ENCODE measurements around the gene PLCE1. TPM values are rescaled to one million over a fixed set of nuclear protein-coding genes. Genes with fewer than 3 reads are reported as not detected.
"Not testable (repeated sequence)": the region's sequence is repeated elsewhere in the genome, so short reads cannot be mapped to it uniquely, and the experiment has no call there.

The PLCE1 gene
- total RNA-seq, 2 experiments from 2014 or later, result 0.02 TPM; not detected in 1

- ChIA-PET POLR2A (no interaction called here), CTCF (no interaction called here)
- no peaks in the 10 kb centered on the region for H3K4me1 Mint-ChIP-seq (ENCODE audit: low read depth)
- H3K9me3 Mint-ChIP-seq, result peaks cover 3% of the 10 kb centered on the region
- H3K27ac Mint-ChIP-seq, result no peak overlapping the region
- no peak overlapping the region for H3K4me3 Mint-ChIP-seq
- DNase-seq, result no peak
- no peaks in the 10 kb centered on the region for H3K27me3 Mint-ChIP-seq
- H3K36me3 Mint-ChIP-seq, result no peaks in the 10 kb centered on the region
- intact Hi-C loops (cut with micrococcal nuclease), result no loop called here
Measured at GRCh38 chr10:93968540-93968945, 25.2 kb upstream of the PLCE1 start.

- H3K36me3 Mint-ChIP-seq; H3K9me3 Mint-ChIP-seq; POLR2A ChIA-PET; H3K4me1 Mint-ChIP-seq (ENCODE audit: low read depth); H3K4me3 Mint-ChIP-seq; H3K27me3 Mint-ChIP-seq; CTCF ChIA-PET; H3K27ac Mint-ChIP-seq; DNase-seq; intact Hi-C loops (cut with micrococcal nuclease): not testable (repeated sequence)
Measured at GRCh38 chr10:93970433-93971010, 23.2 kb upstream of the PLCE1 start.

GRCh38 chr10:93973748-93974445 lies 19.8 kb upstream of the PLCE1 start:
- Mint-ChIP-seq H3K4me1 (ENCODE audit: low read depth) (no peaks in the 10 kb centered on the region), H3K4me3 (no peak overlapping the region), H3K27me3 (peaks cover 2% of the 10 kb centered on the region), H3K9me3 (peaks cover 3% of the 10 kb centered on the region), H3K36me3 (no peaks in the 10 kb centered on the region), H3K27ac (no peak overlapping the region)
- intact Hi-C loops (cut with micrococcal nuclease), result no loop called here
- POLR2A ChIA-PET, result no interaction called here
- CTCF ChIA-PET, result interaction anchor here (0.9 kb wide), 1 partner anchor 275 kb away, joined by 4 read pairs; no protein-coding TSS in a partner anchor
- no peak for DNase-seq

GRCh38 chr10:93977442-93977841 lies 16.3 kb upstream of the PLCE1 start:
- H3K27ac Mint-ChIP-seq, result no peak overlapping the region
- H3K4me1 Mint-ChIP-seq (ENCODE audit: low read depth), result no peaks in the 10 kb centered on the region
- no peaks in the 10 kb centered on the region for H3K36me3 Mint-ChIP-seq
- no peak overlapping the region for H3K4me3 Mint-ChIP-seq
- no peaks in the 10 kb centered on the region for H3K9me3 Mint-ChIP-seq
- intact Hi-C loops (cut with micrococcal nuclease), result no loop called here
- no peak for DNase-seq
- CTCF ChIA-PET, result no interaction called here
- H3K27me3 Mint-ChIP-seq, result peaks cover 3% of the 10 kb centered on the region
- POLR2A ChIA-PET, result no interaction called here

- peaks cover 2% of the 10 kb centered on the region for H3K27me3 Mint-ChIP-seq
- H3K36me3 Mint-ChIP-seq, result no peaks in the 10 kb centered on the region
- no peaks in the 10 kb centered on the region for H3K4me1 Mint-ChIP-seq (ENCODE audit: low read depth)
- ChIA-PET POLR2A (no interaction called here), CTCF (no interaction called here)
- H3K27ac Mint-ChIP-seq, result no peak overlapping the region
- H3K4me3 Mint-ChIP-seq, result no peak overlapping the region
- intact Hi-C loops (cut with micrococcal nuclease), result no loop called here
- DNase-seq, result no peak
- no peaks in the 10 kb centered on the region for H3K9me3 Mint-ChIP-seq
Measured at GRCh38 chr10:93980486-93980885, 13.2 kb upstream of the PLCE1 start.

- peaks cover 4% of the 10 kb centered on the region for H3K4me1 Mint-ChIP-seq (ENCODE audit: low read depth)
- no peak for DNase-seq
- H3K4me3 Mint-ChIP-seq, result no peak overlapping the region
- intact Hi-C loops (cut with micrococcal nuclease), result no loop called here
- ChIA-PET POLR2A (no interaction called here), CTCF (no interaction called here)
- H3K9me3 Mint-ChIP-seq, result no peaks in the 10 kb centered on the region
- no peaks in the 10 kb centered on the region for H3K36me3 Mint-ChIP-seq
- H3K27me3 Mint-ChIP-seq, result peaks cover 45% of the 10 kb centered on the region
- no peak overlapping the region for H3K27ac Mint-ChIP-seq
Measured at GRCh38 chr10:93991114-93991513, 2.6 kb upstream of the PLCE1 start.

- H3K4me1 Mint-ChIP-seq (ENCODE audit: low read depth), result peaks cover 4% of the 10 kb centered on the region
- POLR2A ChIA-PET, result no interaction called here
- H3K4me3 Mint-ChIP-seq, result no peak overlapping the region
- no peak overlapping the region for H3K27ac Mint-ChIP-seq
- CTCF ChIA-PET, result interaction anchor here (0.9 kb wide), 1 partner anchor 9 kb away, joined by 3 read pairs; no protein-coding TSS in a partner anchor
- H3K36me3 Mint-ChIP-seq, result no peaks in the 10 kb centered on the region
- intact Hi-C loops (cut with micrococcal nuclease), result no loop called here
- no peaks in the 10 kb centered on the region for H3K9me3 Mint-ChIP-seq
- no peak for DNase-seq
- peaks cover 49% of the 10 kb centered on the region for H3K27me3 Mint-ChIP-seq
Measured at GRCh38 chr10:93991596-93992284, 2.0 kb upstream of the PLCE1 start.

- Mint-ChIP-seq H3K4me3 (no peak overlapping the region), H3K9me3 (no peaks in the 10 kb centered on the region), H3K36me3 (no peaks in the 10 kb centered on the region), H3K27me3 (peaks cover 49% of the 10 kb centered on the region), H3K27ac (no peak overlapping the region), H3K4me1 (ENCODE audit: low read depth) (peaks cover 4% of the 10 kb centered on the region)
- DNase-seq, result no peak
- ChIA-PET POLR2A (no interaction called here), CTCF (interaction anchor here (0.9 kb wide), 1 partner anchor 10 kb away, joined by 3 read pairs; no protein-coding TSS in a partner anchor)
- intact Hi-C loops (cut with micrococcal nuclease), result no loop called here
Measured at GRCh38 chr10:93992400-93993030, 1.2 kb upstream of the PLCE1 start.

- intact Hi-C loops (cut with micrococcal nuclease), result no loop called here
- no peak for DNase-seq
- Mint-ChIP-seq H3K36me3 (no peaks in the 10 kb centered on the region), H3K27me3 (peaks cover 54% of the 10 kb centered on the region), H3K27ac (no peak overlapping the region), H3K9me3 (no peaks in the 10 kb centered on the region), H3K4me1 (ENCODE audit: low read depth) (peaks cover 4% of the 10 kb centered on the region), H3K4me3 (no peak overlapping the region)
- ChIA-PET POLR2A (no interaction called here), CTCF (no interaction called here)
Measured at GRCh38 chr10:93993414-93993781, 333 bp upstream of the PLCE1 start.

- H3K9me3 Mint-ChIP-seq, result no peaks in the 10 kb centered on the region
- H3K27me3 Mint-ChIP-seq, result peaks cover 58% of the 10 kb centered on the region
- ChIA-PET POLR2A (no interaction called here), CTCF (interaction anchor here (1.0 kb wide), 1 partner anchor 10 kb away, joined by 3 read pairs; no protein-coding TSS in a partner anchor)
- no peak overlapping the region for H3K27ac Mint-ChIP-seq
- no peaks in the 10 kb centered on the region for H3K36me3 Mint-ChIP-seq
- intact Hi-C loops (cut with micrococcal nuclease), result no loop called here
- peak overlapping the region; percentile 34 for H3K4me3 Mint-ChIP-seq
- DNase-seq, result no peak
- peaks cover 4% of the 10 kb centered on the region for H3K4me1 Mint-ChIP-seq (ENCODE audit: low read depth)
Measured at GRCh38 chr10:93994438-93994801, 689 bp downstream of the PLCE1 start.

- H3K36me3 Mint-ChIP-seq, result no peaks in the 10 kb centered on the region
- intact Hi-C loops (cut with micrococcal nuclease), result no loop called here
- peaks cover 4% of the 10 kb centered on the region for H3K4me1 Mint-ChIP-seq (ENCODE audit: low read depth)
- no peak overlapping the region for H3K27ac Mint-ChIP-seq
- peaks cover 60% of the 10 kb centered on the region for H3K27me3 Mint-ChIP-seq
- ChIA-PET POLR2A (no interaction called here), CTCF (no interaction called here)
- H3K9me3 Mint-ChIP-seq, result no peaks in the 10 kb centered on the region
- no peak for DNase-seq
- no peak overlapping the region for H3K4me3 Mint-ChIP-seq
Measured at GRCh38 chr10:93995182-93995581, 1.5 kb downstream of the PLCE1 start.

GRCh38 chr10:93995598-93996271 lies 2.0 kb downstream of the PLCE1 start:
- intact Hi-C loops (cut with micrococcal nuclease), result no loop called here
- no peaks in the 10 kb centered on the region for H3K36me3 Mint-ChIP-seq
- no peaks in the 10 kb centered on the region for H3K9me3 Mint-ChIP-seq
- H3K27me3 Mint-ChIP-seq, result peaks cover 57% of the 10 kb centered on the region
- no peak for DNase-seq
- no peak overlapping the region for H3K27ac Mint-ChIP-seq
- ChIA-PET CTCF (no interaction called here), POLR2A (no interaction called here)
- H3K4me3 Mint-ChIP-seq, result no peak overlapping the region
- peaks cover 4% of the 10 kb centered on the region for H3K4me1 Mint-ChIP-seq (ENCODE audit: low read depth)
